Measurements from ENCODE around the gene XG. TPM values are rescaled to one million over a fixed set of nuclear protein-coding genes. Genes with fewer than 3 reads are reported as not detected.

XG gene
- total and polyA plus RNA-seq, 2 donors (not counting 3 experiments of a cell fraction or from before 2014, with no cell fraction given), result 0.10 TPM; not detected in 1

DNA sequence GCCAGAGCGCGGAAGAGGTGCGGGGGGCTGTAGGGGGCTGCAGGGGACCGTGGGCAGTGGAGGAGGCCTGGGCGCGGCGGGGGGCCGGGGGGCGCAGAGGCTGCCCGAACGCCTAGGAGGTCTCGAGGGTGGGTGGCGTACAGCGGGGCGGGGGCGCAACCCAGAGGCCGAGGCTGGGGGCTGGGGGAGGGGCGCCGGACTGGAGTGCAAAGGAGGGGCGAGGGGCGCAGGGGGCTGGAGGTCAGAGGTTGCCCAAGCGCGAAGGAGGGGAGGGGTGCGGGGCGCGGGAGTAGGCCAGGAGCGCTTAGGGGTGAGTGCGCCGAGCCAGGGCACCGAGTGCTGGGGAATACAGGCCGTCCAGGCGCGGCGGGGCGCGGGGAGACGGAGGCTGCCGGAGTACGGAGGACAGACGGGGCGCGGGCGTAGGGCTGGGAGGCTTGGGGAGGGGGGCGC, 77.1 kb downstream of the XG start:
- POLR2A ChIA-PET, result no interaction called here
- TF ChIP-seq, protein P1, sequence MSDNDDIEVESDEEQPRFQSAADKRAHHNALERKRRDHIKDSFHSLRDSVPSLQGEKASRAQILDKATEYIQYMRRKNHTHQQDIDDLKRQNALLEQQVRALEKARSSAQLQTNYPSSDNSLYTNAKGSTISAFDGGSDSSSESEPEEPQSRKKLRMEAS (IDR thresholded peaks at IDR 0.05; ENCODE audit: insufficient read depth, insufficient read length), result no peak
- TF ChIP-seq GATA2 (IDR thresholded peaks at IDR 0.05; ENCODE audit: insufficient read depth, insufficient read length, low read depth, low read length), result no peak
- no peak for TF ChIP-seq FOS (IDR thresholded peaks at IDR 0.05; ENCODE audit: borderline replicate concordance, insufficient read depth, low read length)
- no peak for TF ChIP-seq JUN (IDR thresholded peaks at IDR 0.05; ENCODE audit: borderline replicate concordance, insufficient read depth, insufficient read length, low read depth)
- TF ChIP-seq POLR2AphosphoS5 (IDR thresholded peaks at IDR 0.05; ENCODE audit: insufficient read depth, low read depth, low read length), result no peak
- no peak for TF ChIP-seq EZH2 (IDR thresholded peaks at IDR 0.05; ENCODE audit: borderline replicate concordance, low read depth, low read length, severe bottlenecking)
- TF ChIP-seq, protein P2, sequence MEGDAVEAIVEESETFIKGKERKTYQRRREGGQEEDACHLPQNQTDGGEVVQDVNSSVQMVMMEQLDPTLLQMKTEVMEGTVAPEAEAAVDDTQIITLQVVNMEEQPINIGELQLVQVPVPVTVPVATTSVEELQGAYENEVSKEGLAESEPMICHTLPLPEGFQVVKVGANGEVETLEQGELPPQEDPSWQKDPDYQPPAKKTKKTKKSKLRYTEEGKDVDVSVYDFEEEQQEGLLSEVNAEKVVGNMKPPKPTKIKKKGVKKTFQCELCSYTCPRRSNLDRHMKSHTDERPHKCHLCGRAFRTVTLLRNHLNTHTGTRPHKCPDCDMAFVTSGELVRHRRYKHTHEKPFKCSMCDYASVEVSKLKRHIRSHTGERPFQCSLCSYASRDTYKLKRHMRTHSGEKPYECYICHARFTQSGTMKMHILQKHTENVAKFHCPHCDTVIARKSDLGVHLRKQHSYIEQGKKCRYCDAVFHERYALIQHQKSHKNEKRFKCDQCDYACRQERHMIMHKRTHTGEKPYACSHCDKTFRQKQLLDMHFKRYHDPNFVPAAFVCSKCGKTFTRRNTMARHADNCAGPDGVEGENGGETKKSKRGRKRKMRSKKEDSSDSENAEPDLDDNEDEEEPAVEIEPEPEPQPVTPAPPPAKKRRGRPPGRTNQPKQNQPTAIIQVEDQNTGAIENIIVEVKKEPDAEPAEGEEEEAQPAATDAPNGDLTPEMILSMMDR (IDR thresholded peaks at IDR 0.05; ENCODE audit: extremely low read depth in 1 of 2, insufficient read depth in 1 of 2, low read depth in 1 of 2, low read length in 2 of 2), result no peak
- no peak for TF ChIP-seq POLR2A (IDR thresholded peaks at IDR 0.05; ENCODE audit: low read depth, low read length)
- no peak for TF ChIP-seq MYC (IDR thresholded peaks at IDR 0.05; ENCODE audit: low read depth, low read length)
- Histone ChIP-seq H3K9me3 (replicated peaks; ENCODE audit: control insufficient read depth, insufficient read depth, low read length) (no peaks in the 10 kb centered on the region), H3K36me3 (ENCODE audit: control insufficient read depth in 2 of 2, extremely low read depth in 1 of 2, insufficient read depth in 2 of 2, low read length in 2 of 2) (no peaks in the 10 kb centered on the region), H3K4me2 (ENCODE audit: insufficient read depth, low read length) (no peak overlapping the region), H3K79me2 (ENCODE audit: control insufficient read depth, insufficient read depth, low read length) (no peaks in the 10 kb centered on the region), H3K4me1 (ENCODE audit: control insufficient read depth, extremely low read depth, insufficient read depth, low read length) (no peaks in the 10 kb centered on the region), H3K27ac (ENCODE audit: insufficient read depth, low read depth, low read length) (no peak overlapping the region), H4K20me1 (replicated peaks; ENCODE audit: control insufficient read depth, extremely low read depth, insufficient read depth, low read length) (no peaks in the 10 kb centered on the region), H3K9ac (replicated peaks; ENCODE audit: extremely low read depth, insufficient read depth, low read length) (no peak overlapping the region), H2AFZ (ENCODE audit: low read depth, low read length) (no peak overlapping the region), H3K9me1 (replicated peaks; ENCODE audit: control insufficient read depth, extremely low read depth, insufficient read depth, low read length) (no peaks in the 10 kb centered on the region), H3K27me3 (ENCODE audit: control insufficient read depth in 2 of 2, insufficient read depth in 2 of 2, low read length in 2 of 2) (peaks cover 11 to 14% of the 10 kb centered on the region in 2 experiments), H3K4me3 (replicated peaks in 1 of 3; ENCODE audit: insufficient read depth in 1 of 3, low read depth in 1 of 3, low read length in 3 of 3) (peak overlapping the region in 1 of 3 experiments; percentile 5)
- dilution Hi-C loops (cut with MboI; ENCODE audit: extremely low pct_ligation_motif_present, low sequenced_read_pairs), result no loop called here
- no peak for DNase-seq (ENCODE audit: low read depth, low spot score)
- intact Hi-C loops (cut with micrococcal nuclease), result no loop called here
- no TSS peak for BruUV-seq (replicated peaks)
- no peak for FAIRE-seq
- CTCF ChIA-PET, result no interaction called here
